Glutamatergic neuron (in vitro differentiated cells): Measurements from ENCODE around the gene ZNF316. TPM values are rescaled to one million over a fixed set of nuclear protein-coding genes. Genes with fewer than 3 reads are reported as not detected.

Source experiments
- DNase-seq: peaks from one replicate; pipeline ENCODE4 v3.0.0; 2022
- H3K27ac Mint-ChIP-seq: one replicate; pipeline ENCODE4 v1.8.0; 2020; ENCODE audit warnings: mild to moderate bottlenecking, mixed read lengths, inconsistent platforms; ENCODE audit not compliant: unreplicated experiment
- H3K27me3 Mint-ChIP-seq: one replicate; pipeline ENCODE4 v1.8.0; 2020; ENCODE audit warnings: mild to moderate bottlenecking, moderate library complexity, mixed read lengths, inconsistent platforms; ENCODE audit not compliant: unreplicated experiment
- H3K36me3 Mint-ChIP-seq: one replicate; pipeline ENCODE4 v1.8.0; 2020; ENCODE audit warnings: mild to moderate bottlenecking, mixed read lengths, inconsistent platforms; ENCODE audit not compliant: unreplicated experiment
- H3K4me1 Mint-ChIP-seq: one replicate; pipeline ENCODE4 v1.8.0; 2020; ENCODE audit warnings: mild to moderate bottlenecking, low read depth, mixed read lengths, inconsistent platforms; ENCODE audit not compliant: unreplicated experiment
- H3K4me3 Mint-ChIP-seq: one replicate; pipeline ENCODE4 v1.8.0; 2020; ENCODE audit warnings: mild to moderate bottlenecking, mixed read lengths, inconsistent platforms; ENCODE audit not compliant: unreplicated experiment
- H3K9me3 Mint-ChIP-seq: one replicate; pipeline ENCODE4 v1.8.0; 2020; ENCODE audit warnings: mild to moderate bottlenecking, moderate library complexity, mixed read lengths, inconsistent platforms; ENCODE audit not compliant: unreplicated experiment
- CTCF ChIP-seq: fragments of 200-600 bp; sonication (generic); IDR thresholded peaks from one replicate; pipeline ENCODE4 v1.5.0; 2021; ENCODE audit not compliant: partially characterized antibody, unreplicated experiment
- total RNA-seq: library from RNA; stranded (reverse); fragmentation: NEBNext Ultra II Directional; extraction: Animal tissue kit (Norgen Biotek cat#: 25700); gene quantifications from one replicate; pipeline ENCODE4 v1.2.1, GENCODE V29; 2021; ENCODE audit not compliant: unreplicated experiment

ZNF316 gene
- total RNA-seq, 1 donor from 2014 or later = 51.1 TPM

- H3K4me3 Mint-ChIP-seq = no peak overlapping the region
- peaks cover 41% of the 10 kb centered on the region for H3K9me3 Mint-ChIP-seq
Observed at GRCh38 chr7:6691103-6691502, 54.0 kb downstream of the ZNF316 start.

GRCh38 chr7:6691609-6692106 lies 54.5 kb downstream of the ZNF316 start:
- Mint-ChIP-seq H3K27ac (no peak overlapping the region), H3K36me3 (peaks cover 24% of the 10 kb centered on the region), H3K9me3 (peaks cover 36% of the 10 kb centered on the region), H3K27me3 (peaks cover under 1% of the 10 kb centered on the region), H3K4me1 (no peaks in the 10 kb centered on the region), H3K4me3 (no peak overlapping the region)
- TF ChIP-seq CTCF = no peak
- DNase-seq = no peak

More at GRCh38 chr7:6691103-6691502, 54.0 kb downstream of the ZNF316 start:
- no peak overlapping the region for H3K27ac Mint-ChIP-seq
- H3K27me3 Mint-ChIP-seq = peaks cover 2% of the 10 kb centered on the region
- no peaks in the 10 kb centered on the region for H3K4me1 Mint-ChIP-seq
- no peak for DNase-seq
- H3K36me3 Mint-ChIP-seq = peaks cover 29% of the 10 kb centered on the region
- no peak for TF ChIP-seq CTCF

GRCh38 chr7:6700793-6701192 lies 63.7 kb downstream of the ZNF316 start:
- no peak for DNase-seq
- Mint-ChIP-seq H3K27me3 (no peaks in the 10 kb centered on the region), H3K27ac (peak overlapping the region; percentile 41), H3K4me3 (peak overlapping the region; percentile 36), H3K4me1 (peaks cover 18% of the 10 kb centered on the region), H3K36me3 (peaks cover 38% of the 10 kb centered on the region), H3K9me3 (peaks cover 11% of the 10 kb centered on the region)
- TF ChIP-seq CTCF = no peak

GRCh38 chr7:6701860-6702259 lies 64.7 kb downstream of the ZNF316 start:
- peak overlapping the region; percentile 41 for H3K27ac Mint-ChIP-seq
- H3K27me3 Mint-ChIP-seq = no peaks in the 10 kb centered on the region
- H3K4me3 Mint-ChIP-seq = peak overlapping the region; percentile 36
- H3K9me3 Mint-ChIP-seq = peaks cover 12% of the 10 kb centered on the region
- H3K36me3 Mint-ChIP-seq = peaks cover 38% of the 10 kb centered on the region
- DNase-seq = no peak
- no peak for TF ChIP-seq CTCF
- peaks cover 19% of the 10 kb centered on the region for H3K4me1 Mint-ChIP-seq

Other genes starting within 250 kb of the ZNF316 start
- gene DAGLB, start 189.4 kb upstream of the ZNF316 start, total RNA-seq = 63.2 TPM
- gene KDELR2, start 153.2 kb upstream of the ZNF316 start, total RNA-seq = 56.1 TPM
- gene GRID2IP, start 85.9 kb upstream of the ZNF316 start, total RNA-seq = 0.66 TPM
- 60.5 TPM for gene ZDHHC4, start 59.9 kb upstream of the ZNF316 start, total RNA-seq
- gene INTS15, start 47.3 kb upstream of the ZNF316 start, total RNA-seq = 36.9 TPM
- gene ZNF853, start 21.7 kb upstream of the ZNF316 start, total RNA-seq = 5.5 TPM
- gene ZNF12, start 69.6 kb downstream of the ZNF316 start, total RNA-seq = 19.6 TPM
- 1.0 TPM for gene RSPH10B2, start 116.8 kb downstream of the ZNF316 start, total RNA-seq
- 123 TPM for gene CCZ1B, start 189.0 kb downstream of the ZNF316 start, total RNA-seq